ENCODE results near the gene MYH16. TPM values are rescaled to one million over a fixed set of nuclear protein-coding genes. Genes with fewer than 3 reads are reported as not detected.

MYH16 gene
- total RNA-seq, 1 experiment from 2014 or later, result 2.8 TPM

DNA sequence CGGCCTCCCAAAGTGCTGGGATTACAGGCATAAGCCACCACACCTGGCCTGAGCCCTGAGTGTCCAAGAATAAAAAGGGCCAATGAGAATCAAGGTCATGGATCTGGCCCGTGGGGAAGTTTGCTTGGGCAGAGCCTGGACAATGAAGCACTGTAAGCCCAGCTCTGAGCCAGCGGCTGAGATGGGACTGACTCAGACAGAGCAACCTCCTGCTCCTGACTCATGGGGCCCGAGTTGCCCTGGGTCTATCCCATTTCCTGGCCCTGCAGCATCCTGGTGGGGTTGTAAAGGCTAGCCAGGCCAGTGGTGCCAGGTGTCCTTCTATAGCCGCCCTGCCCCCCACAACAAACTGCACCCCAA lies 5.2 kb upstream of the MYH16 start:
- Histone ChIP-seq H3K9me2 (replicated peaks; ENCODE audit: low read length) (no peaks in the 10 kb centered on the region), H3K27me3 (ENCODE audit: low read length) (no peaks in the 10 kb centered on the region), H3K36me3 (ENCODE audit: low read depth, low read length) (no peaks in the 10 kb centered on the region), H3K4me3 (ENCODE audit: low read length) (no peak overlapping the region), H4K20me1 (ENCODE audit: low read length) (no peaks in the 10 kb centered on the region), H3K27ac (ENCODE audit: low read length) (peak overlapping the region; percentile 98), H2AFZ (ENCODE audit: low read length) (no peak overlapping the region), H3K4me2 (ENCODE audit: low read length) (peak overlapping the region; percentile 75), H3K9me3 (ENCODE audit: low read length) (no peaks in the 10 kb centered on the region), H3K79me2 (ENCODE audit: low read length) (no peaks in the 10 kb centered on the region), H3K9ac (ENCODE audit: low read length) (peak overlapping the region; percentile 79), H3F3A (ENCODE audit: low read length, unreplicated experiment) (no peaks in the 10 kb centered on the region), H3K4me1 (ENCODE audit: insufficient read depth, low read length) (peaks cover 30% of the 10 kb centered on the region)
- POLR2A ChIA-PET (ENCODE audit: unreplicated experiment), result no interaction called here
- ATAC-seq, result peak; percentile 98
- intact Hi-C loops (cut with micrococcal nuclease), result loop anchor here (1.0 kb wide), 1 partner anchor 57 kb away; no protein-coding TSS in a partner anchor
- DNase-seq, result peak; percentile 92
- CTCF ChIA-PET, result interaction anchor here (0.6 kb wide), 1 partner anchor 75 kb away, joined by 4 read pairs; no protein-coding TSS in a partner anchor
- no TSS peak for BruUV-seq (replicated peaks)
- TF ChIP-seq EZH2phosphoT487 (IDR thresholded peaks at IDR 0.05; ENCODE audit: borderline replicate concordance, low read length), result no peak
- TF ChIP-seq, protein P1, sequence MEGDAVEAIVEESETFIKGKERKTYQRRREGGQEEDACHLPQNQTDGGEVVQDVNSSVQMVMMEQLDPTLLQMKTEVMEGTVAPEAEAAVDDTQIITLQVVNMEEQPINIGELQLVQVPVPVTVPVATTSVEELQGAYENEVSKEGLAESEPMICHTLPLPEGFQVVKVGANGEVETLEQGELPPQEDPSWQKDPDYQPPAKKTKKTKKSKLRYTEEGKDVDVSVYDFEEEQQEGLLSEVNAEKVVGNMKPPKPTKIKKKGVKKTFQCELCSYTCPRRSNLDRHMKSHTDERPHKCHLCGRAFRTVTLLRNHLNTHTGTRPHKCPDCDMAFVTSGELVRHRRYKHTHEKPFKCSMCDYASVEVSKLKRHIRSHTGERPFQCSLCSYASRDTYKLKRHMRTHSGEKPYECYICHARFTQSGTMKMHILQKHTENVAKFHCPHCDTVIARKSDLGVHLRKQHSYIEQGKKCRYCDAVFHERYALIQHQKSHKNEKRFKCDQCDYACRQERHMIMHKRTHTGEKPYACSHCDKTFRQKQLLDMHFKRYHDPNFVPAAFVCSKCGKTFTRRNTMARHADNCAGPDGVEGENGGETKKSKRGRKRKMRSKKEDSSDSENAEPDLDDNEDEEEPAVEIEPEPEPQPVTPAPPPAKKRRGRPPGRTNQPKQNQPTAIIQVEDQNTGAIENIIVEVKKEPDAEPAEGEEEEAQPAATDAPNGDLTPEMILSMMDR (conservative IDR thresholded peaks at IDR 0.05; ENCODE audit: low read depth, low read length), result no peak
- no peak for TF ChIP-seq EZH2 (IDR thresholded peaks at IDR 0.05; ENCODE audit: low read length, unreplicated experiment)

DNA sequence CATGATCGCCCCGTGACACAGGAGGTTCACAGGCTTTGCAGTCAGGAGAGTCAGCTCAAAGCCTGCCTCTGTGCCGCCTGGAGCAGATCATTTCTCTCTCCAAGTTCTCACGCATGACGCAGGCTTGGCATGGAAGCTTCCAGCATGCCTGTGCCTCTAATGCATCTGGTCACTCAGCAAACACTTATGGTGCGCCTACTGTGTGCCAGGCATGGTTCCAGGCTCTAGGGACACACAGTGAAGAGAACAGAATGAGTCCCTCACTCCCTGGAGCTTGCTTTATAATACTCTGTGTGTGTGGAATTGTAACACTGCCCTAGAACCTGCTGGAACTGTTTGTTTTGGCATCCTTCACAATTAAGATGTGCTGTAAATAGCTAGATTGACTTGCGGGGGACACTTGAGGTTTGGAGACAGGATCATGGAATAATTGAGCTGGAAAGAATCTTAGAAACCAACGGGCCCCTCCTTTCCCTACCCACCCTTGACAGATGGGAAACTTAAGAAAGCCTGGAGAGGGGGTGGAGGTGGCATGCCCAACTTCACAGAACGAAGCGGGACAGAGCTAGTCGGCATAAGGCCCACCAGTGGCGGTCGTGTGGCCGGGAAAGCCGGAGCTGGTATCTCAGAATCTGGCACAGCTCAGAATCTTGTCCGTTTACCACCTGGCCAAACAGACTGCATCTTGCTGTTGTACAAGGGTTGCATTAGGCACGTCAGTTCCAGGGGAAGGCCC lies 4.6 kb upstream of the MYH16 start:
- Histone ChIP-seq H3K9me3 (ENCODE audit: low read length) (no peaks in the 10 kb centered on the region), H3K9ac (ENCODE audit: low read length) (peak overlapping the region; percentile 79), H3K27me3 (ENCODE audit: low read length) (no peaks in the 10 kb centered on the region), H3K36me3 (ENCODE audit: low read depth, low read length) (no peaks in the 10 kb centered on the region), H3K79me2 (ENCODE audit: low read length) (no peaks in the 10 kb centered on the region), H3K4me3 (ENCODE audit: low read length) (no peak overlapping the region), H3K27ac (ENCODE audit: low read length) (peak overlapping the region; percentile 98), H3K4me2 (ENCODE audit: low read length) (peak overlapping the region; percentile 75), H4K20me1 (ENCODE audit: low read length) (no peaks in the 10 kb centered on the region), H2AFZ (ENCODE audit: low read length) (peak overlapping the region; percentile 4; the same call in 1 of the 2 replicates), H3K9me2 (replicated peaks; ENCODE audit: low read length) (no peaks in the 10 kb centered on the region), H3K4me1 (ENCODE audit: insufficient read depth, low read length) (peaks cover 35% of the 10 kb centered on the region), H3F3A (ENCODE audit: low read length, unreplicated experiment) (no peaks in the 10 kb centered on the region)
- no TSS peak for BruUV-seq (replicated peaks)
- CTCF ChIA-PET, result interaction anchor here (0.6 kb wide), 1 partner anchor 74 kb away, joined by 4 read pairs; no protein-coding TSS in a partner anchor
- intact Hi-C loops (cut with micrococcal nuclease), result loop anchor here (1.0 kb wide), 1 partner anchor 58 kb away; no protein-coding TSS in a partner anchor
- DNase-seq (peak; percentile 69), ATAC-seq (peak; percentile 62)
- TF ChIP-seq EZH2phosphoT487 (IDR thresholded peaks at IDR 0.05; ENCODE audit: borderline replicate concordance, low read length) (no peak), EZH2 (IDR thresholded peaks at IDR 0.05; ENCODE audit: low read length, unreplicated experiment) (no peak)
- TF ChIP-seq, protein P1 (conservative IDR thresholded peaks at IDR 0.05; ENCODE audit: low read depth, low read length), result no peak
- POLR2A ChIA-PET (ENCODE audit: unreplicated experiment), result interaction anchor here (0.6 kb wide), 1 partner anchor 121 kb away, joined by 3 read pairs; no protein-coding TSS in a partner anchor

DNA sequence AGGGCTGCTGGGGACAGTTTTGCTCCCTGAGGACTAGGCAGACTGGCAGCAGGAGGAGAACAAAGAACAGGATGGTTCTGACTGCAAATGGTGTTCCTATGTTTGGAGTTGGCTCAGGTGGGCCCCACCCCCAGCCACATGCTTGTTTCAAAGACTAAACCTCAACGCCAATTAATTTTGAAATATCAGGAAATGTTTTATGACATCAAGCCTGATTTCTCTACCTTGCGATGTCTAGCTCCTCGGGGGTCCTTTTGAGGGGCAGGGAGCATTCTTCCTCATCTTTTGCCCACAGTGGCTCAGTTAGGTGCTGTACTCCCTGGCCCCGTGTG lies 4.1 kb upstream of the MYH16 start:
- DNase-seq (no peak), ATAC-seq (no peak)
- ChIA-PET CTCF (no interaction called here), POLR2A (ENCODE audit: unreplicated experiment) (interaction anchor here (0.6 kb wide), 1 partner anchor 122 kb away, joined by 3 read pairs; no protein-coding TSS in a partner anchor)
- BruUV-seq (replicated peaks), result no TSS peak
- Histone ChIP-seq H3K4me2 (ENCODE audit: low read length) (peak overlapping the region; percentile 75), H3F3A (ENCODE audit: low read length, unreplicated experiment) (no peaks in the 10 kb centered on the region), H3K4me3 (ENCODE audit: low read length) (no peak overlapping the region), H3K27ac (ENCODE audit: low read length) (peak overlapping the region; percentile 98), H3K79me2 (ENCODE audit: low read length) (no peaks in the 10 kb centered on the region), H3K36me3 (ENCODE audit: low read depth, low read length) (no peaks in the 10 kb centered on the region), H3K9me3 (ENCODE audit: low read length) (no peaks in the 10 kb centered on the region), H3K9me2 (replicated peaks; ENCODE audit: low read length) (no peaks in the 10 kb centered on the region), H4K20me1 (ENCODE audit: low read length) (no peaks in the 10 kb centered on the region), H2AFZ (ENCODE audit: low read length) (peak overlapping the region; percentile 4; the same call in 1 of the 2 replicates), H3K4me1 (ENCODE audit: insufficient read depth, low read length) (peaks cover 40% of the 10 kb centered on the region), H3K27me3 (ENCODE audit: low read length) (no peaks in the 10 kb centered on the region), H3K9ac (ENCODE audit: low read length) (peak overlapping the region; percentile 79)
- intact Hi-C loops (cut with micrococcal nuclease), result no loop called here
- TF ChIP-seq EZH2phosphoT487 (IDR thresholded peaks at IDR 0.05; ENCODE audit: borderline replicate concordance, low read length), result no peak
- TF ChIP-seq, protein P1 (conservative IDR thresholded peaks at IDR 0.05; ENCODE audit: low read depth, low read length), result no peak
- TF ChIP-seq EZH2 (IDR thresholded peaks at IDR 0.05; ENCODE audit: low read length, unreplicated experiment), result no peak
